Measurements from ENCODE around the gene LOX.
"Not testable (repeated sequence)": the region's sequence is repeated elsewhere in the genome, so short reads cannot be mapped to it uniquely, and the experiment has no call there.

LOX gene

DNA sequence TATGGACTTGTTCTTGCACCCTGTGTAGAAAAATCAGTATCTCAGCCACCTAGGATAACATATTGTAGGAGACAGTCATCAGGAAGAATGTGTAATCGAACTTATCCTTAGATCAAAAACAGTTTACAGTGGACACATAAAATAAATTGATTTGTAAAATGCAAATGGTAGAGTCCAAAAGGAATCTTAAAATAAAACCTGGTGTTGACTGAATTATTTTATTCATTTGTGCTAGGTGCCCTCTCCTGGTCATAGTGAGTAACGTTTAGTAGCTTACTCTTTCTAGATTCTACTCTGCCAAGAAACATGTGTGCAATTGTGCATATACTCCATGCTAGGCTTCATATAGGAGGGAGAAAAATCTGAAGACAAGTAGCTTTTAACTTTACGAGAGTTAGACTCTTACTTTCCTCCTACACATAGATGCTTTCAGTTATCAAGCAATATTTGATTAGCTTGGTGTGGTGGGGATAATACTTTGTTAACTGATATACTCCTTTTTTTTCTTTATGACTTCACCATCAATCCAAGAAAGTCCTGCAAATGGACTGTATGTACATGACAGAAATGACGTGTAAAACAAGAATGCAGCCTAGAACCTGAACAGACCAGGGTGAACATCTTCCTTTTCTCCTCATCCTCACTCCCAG lies 23.7 kb upstream of the LOX start:
- in situ Hi-C loops (cut with MboI; ENCODE audit: low sequenced_read_pairs, unreplicated experiment) = no loop called here
- TF ChIP-seq CTCF (IDR thresholded peaks at IDR 0.05; ENCODE audit: borderline replicate concordance, control extremely low read depth, extremely low read depth, insufficient read depth, missing control alignments) = peak; percentile 23
- DNase-seq (ENCODE audit: low spot score) = peak; percentile 7

GRCh38 chr5:122099060-122099790 lies 21.2 kb upstream of the LOX start:
- no peak for TF ChIP-seq CTCF (IDR thresholded peaks at IDR 0.05; ENCODE audit: borderline replicate concordance, control extremely low read depth, extremely low read depth, insufficient read depth, missing control alignments)
- in situ Hi-C loops (cut with MboI; ENCODE audit: low sequenced_read_pairs, unreplicated experiment) = no loop called here
- DNase-seq (ENCODE audit: low spot score) = no peak

DNA sequence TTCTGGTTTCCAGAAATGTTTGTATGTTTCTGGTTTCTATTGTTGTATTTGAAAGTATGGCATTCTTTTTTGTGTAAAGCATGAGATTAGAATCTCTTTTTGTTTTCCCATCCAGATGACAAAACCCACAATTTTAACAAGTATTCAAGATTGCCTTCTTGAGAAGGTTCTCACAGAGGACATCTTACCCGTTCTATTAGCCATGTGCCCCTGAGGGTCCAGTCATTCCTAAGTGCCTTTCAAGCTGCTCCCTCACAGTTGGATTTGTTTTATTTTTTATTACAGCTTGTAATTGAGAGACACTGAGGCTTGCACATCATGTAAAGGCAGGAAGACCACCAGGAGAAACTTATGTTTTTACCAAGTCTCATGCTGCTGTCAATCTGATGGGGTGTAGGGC lies 19.3 kb upstream of the LOX start:
- no peak for TF ChIP-seq CTCF (IDR thresholded peaks at IDR 0.05; ENCODE audit: borderline replicate concordance, control extremely low read depth, extremely low read depth, insufficient read depth, missing control alignments)
- DNase-seq (ENCODE audit: low spot score) = no peak
- in situ Hi-C loops (cut with MboI; ENCODE audit: low sequenced_read_pairs, unreplicated experiment) = no loop called here

DNA sequence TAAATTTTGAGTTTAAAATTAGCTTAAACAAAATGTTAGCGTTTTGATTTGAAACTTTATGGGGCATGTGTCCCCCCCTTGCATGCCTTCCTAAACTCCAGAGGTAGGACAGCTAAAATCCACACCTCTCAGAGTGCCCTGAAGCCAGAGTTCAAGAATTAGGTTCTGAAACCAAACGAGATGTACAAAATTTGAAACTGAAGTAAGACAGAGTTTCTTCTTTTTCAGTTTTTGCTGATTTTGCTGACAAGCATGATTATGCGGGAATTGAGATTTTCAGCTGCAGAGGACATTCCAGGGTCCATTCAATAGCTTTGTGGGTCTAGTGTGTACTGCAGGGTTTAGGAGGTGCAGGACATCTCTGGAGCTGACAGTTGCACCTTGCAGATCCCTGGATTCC lies 17.1 kb upstream of the LOX start:
- in situ Hi-C loops (cut with MboI; ENCODE audit: low sequenced_read_pairs, unreplicated experiment) = no loop called here
- no peak for TF ChIP-seq CTCF (IDR thresholded peaks at IDR 0.05; ENCODE audit: borderline replicate concordance, control extremely low read depth, extremely low read depth, insufficient read depth, missing control alignments)
- DNase-seq (ENCODE audit: low spot score) = no peak

GRCh38 chr5:122094251-122094650 lies 16.2 kb upstream of the LOX start:
- in situ Hi-C loops (cut with MboI; ENCODE audit: low sequenced_read_pairs, unreplicated experiment); DNase-seq (ENCODE audit: low spot score): not testable (repeated sequence)

DNA sequence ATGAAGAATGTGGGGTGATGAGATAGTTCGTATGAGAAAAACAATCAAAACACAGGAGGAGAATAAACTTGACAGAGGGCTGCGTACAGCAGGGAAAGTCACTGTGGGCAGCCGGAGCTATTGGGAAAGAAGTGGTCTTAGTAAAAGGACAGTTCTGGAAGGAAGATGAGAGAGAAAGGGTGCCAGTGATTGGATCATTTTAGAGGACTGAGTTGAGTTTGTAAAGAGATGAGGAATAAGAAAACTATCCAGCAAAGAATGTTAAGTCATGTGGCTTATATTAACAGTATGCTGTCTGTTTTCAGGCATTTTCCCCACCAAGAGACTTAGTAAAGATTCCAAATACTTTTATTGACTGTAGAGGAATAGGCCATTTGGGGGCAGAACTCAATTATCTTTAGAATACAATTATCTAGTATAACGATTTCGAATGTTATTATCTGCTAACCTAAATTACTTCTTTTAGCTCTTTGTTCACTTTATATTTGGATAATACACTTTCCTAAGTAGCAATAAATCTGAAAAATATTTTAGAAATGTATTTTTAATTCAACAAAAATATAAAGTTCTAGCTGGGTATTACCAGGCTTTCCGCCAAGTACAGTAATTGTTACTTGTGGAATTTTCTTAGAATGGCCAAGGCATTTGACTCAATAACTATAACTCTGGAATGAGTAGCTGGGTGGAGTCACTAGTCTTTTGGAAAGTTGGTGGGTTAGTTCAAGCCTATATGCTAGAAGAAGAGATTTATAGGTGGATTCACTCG lies 15.5 kb upstream of the LOX start:
- TF ChIP-seq CTCF (IDR thresholded peaks at IDR 0.05; ENCODE audit: borderline replicate concordance, control extremely low read depth, extremely low read depth, insufficient read depth, missing control alignments) = no peak
- no peak for DNase-seq (ENCODE audit: low spot score)
- in situ Hi-C loops (cut with MboI; ENCODE audit: low sequenced_read_pairs, unreplicated experiment) = no loop called here

Data from GM13976 (cell line).